GM12878 (cell line): ENCODE measurements around the gene CTNNAL1. TPM values are rescaled to one million over a fixed set of nuclear protein-coding genes. Genes with fewer than 3 reads are reported as not detected.

Source experiments
- ATAC-seq: fragments of 200-7000 bp; cut with Tn5 transposase; 3 replicates; pipeline ENCODE4 v1.9.1; 2020; ENCODE audit warnings: mild to moderate bottlenecking, moderate library complexity
- BruUV-seq: library from RNA; stranded (reverse); fragments of 400-500 nt; replicated peaks from 2 replicates; lab custom pipeline; 2021; lab: Mats Ljungman, UMichigan
- CTCF ChIA-PET: fragments of 300-600 bp; sonication (Branson Sonifier 250); formaldehyde crosslinking; extraction: SDS; loops from one replicate; lab custom pipeline; 2021; ENCODE audit warnings: inconsistent platforms; lab: Yijun Ruan, JAX
- POLR2A ChIA-PET: fragments of 350-600 bp; formaldehyde crosslinking; extraction: SDS; loops from one replicate; lab custom pipeline; 2021; ENCODE audit warnings: inconsistent platforms; lab: Charles Lee
- RAD21 ChIA-PET: fragments of 300-600 bp; sonication (Branson Sonifier 250); formaldehyde crosslinking; loops from one replicate; lab custom pipeline; 2023; ENCODE audit warnings: antibody characterized with exemption; ENCODE audit not compliant: unreplicated experiment; lab: Charles Lee
- SMC1A ChIA-PET: fragments of 300-600 bp; sonication (Branson Sonifier 250); formaldehyde crosslinking; loops from one replicate; lab custom pipeline; 2023; ENCODE audit not compliant: unreplicated experiment, uncharacterized antibody; lab: Charles Lee
- DNase-seq: peaks from one replicate; pipeline ENCODE4 v3.0.0-alpha.2; 2011; ENCODE audit warnings: low read depth, low spot score
- FAIRE-seq: peaks from 3 replicates; lab custom pipeline; 2011; peaks lifted over from hg19 to GRCh38; lab: Jason Lieb, UNC
- H2AFZ ChIP-seq: 2 replicates; pipeline ENCODE4 v1.6.0; 2011; ENCODE audit warnings: low read depth, low read length, control low read depth; ENCODE audit not compliant: control insufficient read depth
- H3K27ac ChIP-seq: 2 replicates; pipeline ENCODE4 v1.5.1; 2011; ENCODE audit warnings: control low read depth; ENCODE audit not compliant: control insufficient read depth, insufficient read depth
- H3K27me3 ChIP-seq, 2 experiments: replicated peaks in 1 of 2; 2 replicates each; pipeline versions ENCODE4 v1.6.0 to v1.6.1; 2011; ENCODE audit warnings: low read length in 1 of 2; ENCODE audit not compliant: control insufficient read depth in 2 of 2, insufficient read depth in 2 of 2
- H3K36me3 ChIP-seq, 2 experiments: 2 replicates each; pipeline ENCODE4 v1.5.1; 2011; ENCODE audit warnings: low read length in 1 of 2; ENCODE audit not compliant: control insufficient read depth in 2 of 2, insufficient read depth in 2 of 2
- H3K4me1 ChIP-seq: 2 replicates; pipeline ENCODE4 v1.6.1; 2011; ENCODE audit warnings: mild to moderate bottlenecking, low read length, moderate library complexity, mixed read lengths; ENCODE audit not compliant: control insufficient read depth, insufficient read depth
- H3K4me2 ChIP-seq: 2 replicates; pipeline ENCODE4 v1.6.0; 2011; ENCODE audit warnings: control low read depth; ENCODE audit not compliant: control insufficient read depth, insufficient read depth
- H3K4me3 ChIP-seq: fragments of 200-600 bp; sonication (generic); 2 replicates; pipeline ENCODE4 v1.5.1; 2016
- H3K79me2 ChIP-seq: 2 replicates; pipeline ENCODE4 v1.6.0; 2011; ENCODE audit warnings: low read length; ENCODE audit not compliant: control insufficient read depth, insufficient read depth
- H3K9ac ChIP-seq: 2 replicates; pipeline ENCODE4 v1.8.0; 2011; ENCODE audit warnings: low read length, control low read depth, mixed read lengths; ENCODE audit not compliant: control insufficient read depth, insufficient read depth
- H3K9me3 ChIP-seq: replicated peaks from 3 replicates; pipeline ENCODE4 v1.5.1; 2011; ENCODE audit warnings: mild to moderate bottlenecking, low read length; ENCODE audit not compliant: control insufficient read depth, insufficient read depth
- H4K20me1 ChIP-seq: 2 replicates; pipeline ENCODE4 v1.6.0; 2011; ENCODE audit not compliant: control insufficient read depth, insufficient read depth
- ATF2 ChIP-seq: IDR thresholded peaks from 2 replicates; pipeline ENCODE4 v1.6.1; 2012; ENCODE audit warnings: low read length, inconsistent platforms
- ATF7 ChIP-seq: fragments of 450-650 bp; IDR thresholded peaks from 2 replicates; pipeline ENCODE4 v1.6.1; 2016; ENCODE audit warnings: low read depth, mild to moderate bottlenecking
- CREB1 ChIP-seq: IDR thresholded peaks from 2 replicates; pipeline ENCODE4 v1.6.1; 2012; ENCODE audit warnings: low read depth, mild to moderate bottlenecking, inconsistent platforms
- CREM ChIP-seq: IDR thresholded peaks from 2 replicates; pipeline ENCODE4 v1.6.1; 2014; ENCODE audit warnings: antibody characterized with exemption, low read depth
- ETV6 ChIP-seq, 2 experiments: fragments of 450-650 bp in 1 of 2; IDR thresholded peaks in 1 of 2; conservative IDR thresholded peaks in 1 of 2; 2 replicates each; pipeline ENCODE4 v1.6.1; 2014; ENCODE audit warnings: antibody characterized with exemption in 1 of 2, borderline replicate concordance in 1 of 2, low read depth in 1 of 2, mild to moderate bottlenecking in 1 of 2, moderate library complexity in 1 of 2
- IRF5 ChIP-seq: fragments of 450-650 bp; IDR thresholded peaks from 2 replicates; pipeline ENCODE4 v1.6.1; 2017; ENCODE audit warnings: borderline replicate concordance
- JUNB ChIP-seq: IDR thresholded peaks from 2 replicates; pipeline ENCODE4 v1.6.1; 2016; ENCODE audit warnings: antibody characterized with exemption, mild to moderate bottlenecking
- RUNX3 ChIP-seq: IDR thresholded peaks from 2 replicates; pipeline ENCODE4 v1.6.1; 2012; ENCODE audit warnings: low read length, inconsistent platforms
- ZNF24 ChIP-seq: fragments of 450-650 bp; IDR thresholded peaks from 2 replicates; pipeline ENCODE4 v1.6.1; 2017; ENCODE audit warnings: antibody characterized with exemption, mild to moderate bottlenecking
- ZNF274 ChIP-seq: IDR thresholded peaks from one replicate; pipeline ENCODE4 v1.8.0; 2011; ENCODE audit not compliant: insufficient read length, insufficient read depth
- WGBS: methylation state at CpG from one replicate; pipeline ENCODE4 v1.1.6; 2016; ENCODE audit warnings: low lambda C conversion rate; ENCODE audit not compliant: insufficient replicate concordance, insufficient coverage; ENCODE audit errors: missing lambda C conversion rate; 5-methylcytosine and 5-hydroxymethylcytosine counted together
- in situ Hi-C: fragments of 300-500 bp; cut with MboI; formaldehyde crosslinking; loops from 9 replicates; pipeline ENCODE4 v1.14.3; 2018; ENCODE audit warnings: mixed read lengths
- intact Hi-C: fragments of 100-400 bp; cut with micrococcal nuclease; formaldehyde crosslinking; loops from one replicate; pipeline ENCODE4 v1.14.2; 2022; ENCODE audit not compliant: unreplicated experiment
- polyA plus RNA-seq, 11 experiments: library from polyadenylated mRNA; depleted of rRNA in 4 of 11; unstranded in 6 of 11; stranded (reverse) in 5 of 11; fragments of >200 nt; fragmentation: Nextera tagmentation in 4 of 11; fragmentation: Illumina TruSeq in 1 of 11; extraction: Ambion mirVana in 4 of 11; extraction: Trizol in 1 of 11; gene quantifications; 1 replicate in 1 of 11; 2 replicates in 10 of 11; pipeline versions ENCODE4 v1.2.1 to v1.2.3, GENCODE V29; 2011 to 2016; ENCODE audit warnings: inconsistent platforms in 2 of 11, missing spikeins in 2 of 11, low read depth in 1 of 11
- total RNA-seq, 4 experiments: library from RNA; depleted of rRNA in 3 of 4; stranded (reverse); fragments of >200 nt in 3 of 4; fragmentation: Illumina TruSeq in 1 of 4; extraction: Trizol in 1 of 4; gene quantifications; 2 replicates each; pipeline versions ENCODE4 v1.2.1 to v1.2.3, GENCODE V29; 2013 to 2021

Gene CTNNAL1
- total and polyA plus RNA-seq, 10 of the 15 experiments (the other 5 are each of a cell fraction or from before 2014, with no cell fraction given): 16.3 to 82.5 (median 45.2) TPM

- Histone ChIP-seq H3K79me2 (peaks cover 15% of the 10 kb centered on the region), H3K4me2 (no peak overlapping the region), H2AFZ (no peak overlapping the region), H3K4me1 (peaks cover 13% of the 10 kb centered on the region), H3K9me3 (no peaks in the 10 kb centered on the region)
- no peak for FAIRE-seq
- intact Hi-C loops: loop anchor here (10.0 kb wide), 1 partner anchor 404 kb away; no protein-coding TSS in a partner anchor
- RAD21 ChIA-PET: no interaction called here
- SMC1A ChIA-PET: interaction anchor here (0.6 to 1.3 kb wide), 4 partner anchors 57 to 713 kb away, joined by 3 read pairs; no protein-coding TSS in a partner anchor
- in situ Hi-C loops: no loop called here
- TF ChIP-seq ZNF274 (no peak), ETV6 (conservative IDR thresholded peaks at IDR 0.05 in 1 of 2, IDR thresholded peaks at IDR 0.05 in 1 of 2; ENCODE audit: borderline replicate concordance in 1 of 2, low read depth in 1 of 2) (no peak)
- TF ChIP-seq, all 136 proteins: peak for 0
- H3K27ac ChIP-seq: no peak overlapping the region
- H3K9ac ChIP-seq: no peak overlapping the region
- ChIA-PET POLR2A (no interaction called here), CTCF (interaction anchor here (0.5 to 1.4 kb wide), 5 partner anchors 58 to 459 kb away, joined by 3 to 5 read pairs (median 4); no protein-coding TSS in a partner anchor)
- H3K36me3 ChIP-seq: no peaks in the 10 kb centered on the region
- no TSS peak for BruUV-seq
- no peaks in the 10 kb centered on the region for H3K27me3 ChIP-seq
- H3K4me3 ChIP-seq: no peak overlapping the region
- no peaks in the 10 kb centered on the region for H4K20me1 ChIP-seq
- DNase-seq (no peak), ATAC-seq (no peak)
These were observed 2.0 kb downstream of the CTNNAL1 start for GRCh38 chr9:109011231-109011671.

- Histone ChIP-seq H3K27ac (no peak overlapping the region), H3K79me2 (peaks cover 15% of the 10 kb centered on the region), H3K9ac (no peak overlapping the region), H3K9me3 (no peaks in the 10 kb centered on the region), H3K4me3 (no peak overlapping the region), H3K4me1 (peaks cover 13% of the 10 kb centered on the region), H2AFZ (no peak overlapping the region), H3K4me2 (no peak overlapping the region), H4K20me1 (no peaks in the 10 kb centered on the region), H3K27me3 (no peaks in the 10 kb centered on the region), H3K36me3 (no peaks in the 10 kb centered on the region)
- ChIA-PET CTCF (interaction anchor here (0.5 to 1.4 kb wide), 4 partner anchors 57 to 460 kb away, joined by 3 to 5 read pairs (median 4); no protein-coding TSS in a partner anchor), RAD21 (no interaction called here), SMC1A (interaction anchor here (0.8 to 1.3 kb wide), 4 partner anchors 15 to 125 kb away, joined by 3 read pairs; no protein-coding TSS in a partner anchor), POLR2A (interaction anchor here (0.8 kb wide), 1 partner anchor 8 kb away, joined by 3 read pairs; no protein-coding TSS in a partner anchor)
- 5% methylated on average over 1 of the region's 1 CpG for WGBS
- peak; percentile 40 for ATAC-seq
- peak; percentile 91 for FAIRE-seq
- DNase-seq: no peak
- intact Hi-C loops (loop anchor here (10.0 kb wide), 1 partner anchor 404 kb away; no protein-coding TSS in a partner anchor), in situ Hi-C loops (no loop called here)
- BruUV-seq: no TSS peak
- TF ChIP-seq ATF7 (peak; percentile 53; the same call in 1 of the 2 replicates), RUNX3 (peak; percentile 34; the same call in 1 of the 2 replicates), CREB1 (peak; percentile 90), ATF2 (0 out of 2 replicates have a peak, but pooled peaks have one; percentile 27), ZNF24 (no peak), CREM (peak; percentile 87), JUNB (peak; percentile 67), IRF5 (no peak)
These were observed 2.6 kb downstream of the CTNNAL1 start for GRCh38 chr9:109010746-109011145.
